Measurements from ENCODE around the gene DLK2. TPM values are rescaled to one million over a fixed set of nuclear protein-coding genes. Genes with fewer than 3 reads are reported as not detected.

DLK2 gene
- total and polyA plus RNA-seq, 2 donors (not counting 3 experiments of a cell fraction or from before 2014, with no cell fraction given), result 0.36 TPM; not detected in 1

- peaks cover 5 to 12% of the 10 kb centered on the region in 2 experiments for H3K27me3 ChIP-seq (ENCODE audit: control insufficient read depth in 2 of 2, insufficient read depth in 2 of 2, low read length in 2 of 2)
- CTCF ChIA-PET, result interaction anchor here (0.7 kb wide), 1 partner anchor 11 kb away, joined by 3 read pairs; no protein-coding TSS in a partner anchor
- dilution Hi-C loops (cut with MboI; ENCODE audit: extremely low pct_ligation_motif_present, low sequenced_read_pairs), result no loop called here
Observed at GRCh38 chr6:43408259-43408658, 47.1 kb downstream of the DLK2 start.

More at GRCh38 chr6:43408259-43408658, 47.1 kb downstream of the DLK2 start:
- H3K9me1 ChIP-seq (replicated peaks; ENCODE audit: control insufficient read depth, extremely low read depth, insufficient read depth, low read length), result no peaks in the 10 kb centered on the region
- DNase-seq (ENCODE audit: low read depth, low spot score) (no peak), FAIRE-seq (no peak)
- no peak overlapping the region for H3K4me2 ChIP-seq (ENCODE audit: insufficient read depth, low read length)
- intact Hi-C loops (cut with micrococcal nuclease), result no loop called here
- H4K20me1 ChIP-seq (replicated peaks; ENCODE audit: control insufficient read depth, extremely low read depth, insufficient read depth, low read length), result no peaks in the 10 kb centered on the region
- no peaks in the 10 kb centered on the region for H3K4me1 ChIP-seq (ENCODE audit: control insufficient read depth, extremely low read depth, insufficient read depth, low read length)
- no peak overlapping the region for H2AFZ ChIP-seq (ENCODE audit: low read depth, low read length)
- TF ChIP-seq POLR2AphosphoS5 (IDR thresholded peaks at IDR 0.05; ENCODE audit: insufficient read depth, low read depth, low read length), result no peak
- TF ChIP-seq POLR2A (IDR thresholded peaks at IDR 0.05; ENCODE audit: low read depth, low read length), result no peak
- TF ChIP-seq MYC (IDR thresholded peaks at IDR 0.05; ENCODE audit: low read depth, low read length), result no peak
- TF ChIP-seq FOS (IDR thresholded peaks at IDR 0.05; ENCODE audit: borderline replicate concordance, insufficient read depth, low read length), result no peak
- TF ChIP-seq, protein P1, sequence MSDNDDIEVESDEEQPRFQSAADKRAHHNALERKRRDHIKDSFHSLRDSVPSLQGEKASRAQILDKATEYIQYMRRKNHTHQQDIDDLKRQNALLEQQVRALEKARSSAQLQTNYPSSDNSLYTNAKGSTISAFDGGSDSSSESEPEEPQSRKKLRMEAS (IDR thresholded peaks at IDR 0.05; ENCODE audit: insufficient read depth, insufficient read length), result no peak
- no peak for TF ChIP-seq JUN (IDR thresholded peaks at IDR 0.05; ENCODE audit: borderline replicate concordance, insufficient read depth, insufficient read length, low read depth)
- no peak for TF ChIP-seq GATA2 (IDR thresholded peaks at IDR 0.05; ENCODE audit: insufficient read depth, insufficient read length, low read depth, low read length)
- TF ChIP-seq EZH2 (IDR thresholded peaks at IDR 0.05; ENCODE audit: borderline replicate concordance, low read depth, low read length, severe bottlenecking), result no peak
- no peak for TF ChIP-seq CTCF (IDR thresholded peaks at IDR 0.05; ENCODE audit: extremely low read depth in 1 of 2, insufficient read depth in 1 of 2, low read depth in 1 of 2, low read length in 2 of 2)
- no peaks in the 10 kb centered on the region for H3K36me3 ChIP-seq (ENCODE audit: control insufficient read depth in 2 of 2, extremely low read depth in 1 of 2, insufficient read depth in 2 of 2, low read length in 2 of 2)
- no peak overlapping the region for H3K27ac ChIP-seq (ENCODE audit: insufficient read depth, low read depth, low read length)
- H3K9me3 ChIP-seq (replicated peaks; ENCODE audit: control insufficient read depth, insufficient read depth, low read length), result no peaks in the 10 kb centered on the region
- H3K9ac ChIP-seq (replicated peaks; ENCODE audit: extremely low read depth, insufficient read depth, low read length), result no peak overlapping the region
- no peaks in the 10 kb centered on the region for H3K79me2 ChIP-seq (ENCODE audit: control insufficient read depth, insufficient read depth, low read length)
- no peak overlapping the region for H3K4me3 ChIP-seq (replicated peaks in 1 of 3; ENCODE audit: insufficient read depth in 1 of 3, low read depth in 1 of 3, low read length in 3 of 3)
- BruUV-seq (replicated peaks), result no TSS peak
- POLR2A ChIA-PET, result no interaction called here
